GM12892 (cell line): ENCODE results near the gene TPCN1.

ENCODE experiments used
- DNase-seq: peaks from one replicate; pipeline ENCODE4 v3.0.0; 2011; ENCODE audit not compliant: insufficient read length
- FAIRE-seq: peaks from 2 replicates; lab custom pipeline; 2011; peaks lifted over from hg19 to GRCh38; lab: Jason Lieb, UNC
- POLR2A ChIP-seq: IDR thresholded peaks from 2 replicates; pipeline ENCODE4 v1.6.1; 2011; ENCODE audit warnings: low read depth, low read length, control low read depth
- POLR2AphosphoS5 ChIP-seq: IDR thresholded peaks from 2 replicates; pipeline ENCODE4 v1.6.1; 2011; ENCODE audit warnings: low read depth, low read length, control low read depth
- TAF1 ChIP-seq: IDR thresholded peaks from 2 replicates; pipeline ENCODE4 v1.6.1; 2011; ENCODE audit warnings: low read depth, mild to moderate bottlenecking, control low read depth, low read length, borderline replicate concordance

TPCN1 gene

DNA sequence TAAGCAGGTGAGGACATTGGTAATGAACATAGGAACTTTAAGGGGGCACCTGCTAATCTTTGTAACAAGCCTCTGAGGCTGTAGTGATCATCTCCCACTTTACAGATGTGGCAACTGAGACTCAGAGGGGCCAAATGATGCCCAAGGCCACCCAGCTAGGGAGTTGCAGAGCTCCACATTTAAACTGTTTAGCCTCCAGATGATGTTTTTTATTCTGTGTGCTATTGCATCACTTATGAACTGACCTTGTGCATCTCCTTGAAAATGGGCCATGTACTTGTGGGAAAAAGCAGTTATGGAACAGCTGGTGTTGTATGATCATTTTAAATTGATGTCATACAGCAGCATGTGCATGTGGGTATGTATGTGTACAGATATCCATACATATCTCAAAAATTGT is 41.4 kb downstream of the TPCN1 start:
- FAIRE-seq (no peak), DNase-seq (no peak)
- TF ChIP-seq TAF1 (no peak), POLR2AphosphoS5 (no peak), POLR2A (no peak)

DNA sequence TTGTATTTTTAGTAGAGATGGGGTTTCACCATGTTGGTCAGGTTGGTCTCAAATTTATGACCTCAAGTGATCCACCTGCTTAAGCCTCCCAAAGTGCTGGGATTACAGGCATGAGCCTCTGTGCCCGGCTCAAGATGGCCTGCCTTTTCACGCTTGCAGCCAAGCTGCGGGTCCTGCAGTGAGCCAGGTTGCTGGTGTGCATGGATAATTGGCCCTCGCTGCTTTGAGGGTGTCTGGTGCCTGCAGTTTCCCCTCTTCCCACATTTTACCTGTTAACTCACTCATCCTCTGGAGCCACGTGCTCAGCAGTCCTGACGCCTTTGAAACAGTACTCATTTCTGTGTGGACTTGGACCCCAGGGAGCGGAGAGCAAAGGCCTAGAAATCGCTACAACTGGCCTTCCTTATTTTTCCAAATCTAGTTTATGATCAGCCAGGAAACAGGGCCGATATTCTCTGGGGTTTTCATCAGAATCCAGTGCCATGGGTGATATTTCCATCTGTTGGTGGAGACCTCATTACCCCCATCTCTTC is 42.2 kb downstream of the TPCN1 start:
- no peak for DNase-seq

DNA sequence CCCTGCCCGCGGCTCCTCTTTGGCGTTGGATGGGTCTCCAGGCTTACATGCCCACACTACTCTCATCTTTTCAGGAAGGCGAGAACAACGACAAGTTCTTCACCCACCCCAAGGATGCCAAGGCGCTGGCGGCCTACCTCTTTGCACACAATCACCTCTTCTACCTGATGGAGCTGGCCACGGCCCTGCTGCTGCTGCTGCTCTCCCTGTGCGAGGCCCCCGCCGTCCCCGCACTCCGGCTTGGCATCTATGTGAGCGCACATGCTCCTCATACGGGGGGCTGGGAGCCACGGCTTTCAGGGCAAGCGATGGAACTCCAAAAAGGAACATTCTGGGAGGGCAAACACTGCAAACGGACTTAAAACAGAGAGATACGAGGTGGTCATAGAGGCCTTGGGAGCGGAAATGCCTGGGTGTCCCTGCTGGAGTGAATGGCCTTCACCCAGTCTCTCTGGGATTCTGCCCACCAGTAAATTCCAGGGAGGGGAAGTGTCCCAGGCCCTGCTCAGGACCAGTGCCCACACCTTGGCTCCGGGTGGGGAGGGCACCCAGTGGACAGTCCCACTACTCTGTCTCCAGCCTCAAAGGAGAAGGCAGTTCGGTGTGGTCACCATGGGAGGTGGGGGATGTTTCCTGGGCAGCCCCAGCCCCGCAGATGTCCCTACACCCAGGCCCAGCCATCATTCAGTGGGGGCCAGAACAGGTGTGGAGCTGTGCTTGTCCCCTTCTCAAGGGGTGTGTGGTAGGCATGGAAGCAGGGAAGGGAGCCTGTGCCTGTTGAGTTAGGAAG is 45.0 kb downstream of the TPCN1 start:
- no peak for FAIRE-seq
- no peak for DNase-seq
- no peak for TF ChIP-seq POLR2AphosphoS5

More for the DNA sequence above, 42.2 kb downstream of the TPCN1 start:
- no peak for FAIRE-seq
- no peak for TF ChIP-seq POLR2A
- no peak for TF ChIP-seq POLR2AphosphoS5
- TF ChIP-seq TAF1 = no peak

DNA sequence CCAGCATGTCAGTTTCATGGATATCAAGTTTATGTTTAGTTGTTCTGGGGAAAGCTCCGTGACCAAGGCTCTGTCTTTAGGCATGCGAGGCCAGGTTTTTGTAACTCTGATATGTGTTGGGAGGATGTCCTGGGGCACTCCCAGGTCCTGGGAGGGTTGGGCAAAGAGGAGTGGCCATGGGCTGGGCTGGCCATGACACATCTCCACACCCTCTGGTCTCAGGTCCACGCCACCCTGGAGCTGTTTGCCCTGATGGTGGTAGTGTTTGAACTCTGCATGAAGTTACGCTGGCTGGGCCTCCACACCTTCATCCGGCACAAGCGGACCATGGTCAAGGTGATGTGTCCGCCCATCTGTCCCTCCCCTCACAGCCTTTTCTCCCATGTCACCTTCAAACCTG is 46.4 kb downstream of the TPCN1 start:
- DNase-seq = no peak
- no peak for FAIRE-seq
- TF ChIP-seq TAF1 (no peak), POLR2A (no peak), POLR2AphosphoS5 (no peak)

DNA sequence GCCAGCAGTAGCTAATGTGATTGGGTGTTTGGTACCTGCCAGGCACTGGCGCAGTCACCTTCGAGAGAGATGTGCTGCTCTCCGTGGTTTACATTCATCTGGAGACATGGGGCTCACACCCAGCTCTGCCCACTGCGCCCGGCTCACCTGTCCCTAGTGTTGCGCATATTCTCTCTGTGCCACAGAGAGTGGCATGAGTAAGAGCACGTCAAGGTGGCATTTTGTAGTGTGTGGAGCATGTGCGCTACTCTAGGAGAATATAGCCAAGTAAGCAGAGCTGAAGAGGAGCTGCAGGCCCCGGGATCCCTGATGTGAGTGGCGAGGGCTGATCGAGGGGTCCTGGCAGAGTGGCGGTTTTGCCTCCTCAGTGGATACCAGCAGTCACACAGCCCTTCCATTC is 46.9 kb downstream of the TPCN1 start:
- TF ChIP-seq POLR2A (no peak), TAF1 (no peak), POLR2AphosphoS5 (no peak)
- no peak for FAIRE-seq
- no peak for DNase-seq

DNA sequence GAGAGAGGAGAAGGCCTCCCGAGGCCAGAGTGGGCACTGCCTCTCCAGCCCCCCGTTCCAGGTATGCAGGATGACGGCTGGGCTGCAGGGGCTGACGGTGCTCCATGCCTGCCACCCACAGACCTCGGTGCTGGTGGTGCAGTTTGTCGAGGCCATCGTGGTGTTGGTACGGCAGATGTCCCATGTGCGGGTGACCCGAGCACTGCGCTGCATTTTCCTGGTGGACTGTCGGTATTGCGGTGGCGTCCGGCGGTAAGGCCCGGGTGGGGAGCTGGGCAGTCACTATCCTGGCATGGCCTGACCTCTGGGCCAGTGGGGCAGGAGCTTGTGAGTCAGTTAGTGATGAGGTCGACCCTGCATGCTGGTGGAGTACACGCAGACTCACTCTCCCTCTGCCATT is 47.4 kb downstream of the TPCN1 start:
- no peak for FAIRE-seq
- DNase-seq = no peak
- no peak for TF ChIP-seq POLR2AphosphoS5
- TF ChIP-seq POLR2A = no peak
- TF ChIP-seq TAF1 = no peak

DNA sequence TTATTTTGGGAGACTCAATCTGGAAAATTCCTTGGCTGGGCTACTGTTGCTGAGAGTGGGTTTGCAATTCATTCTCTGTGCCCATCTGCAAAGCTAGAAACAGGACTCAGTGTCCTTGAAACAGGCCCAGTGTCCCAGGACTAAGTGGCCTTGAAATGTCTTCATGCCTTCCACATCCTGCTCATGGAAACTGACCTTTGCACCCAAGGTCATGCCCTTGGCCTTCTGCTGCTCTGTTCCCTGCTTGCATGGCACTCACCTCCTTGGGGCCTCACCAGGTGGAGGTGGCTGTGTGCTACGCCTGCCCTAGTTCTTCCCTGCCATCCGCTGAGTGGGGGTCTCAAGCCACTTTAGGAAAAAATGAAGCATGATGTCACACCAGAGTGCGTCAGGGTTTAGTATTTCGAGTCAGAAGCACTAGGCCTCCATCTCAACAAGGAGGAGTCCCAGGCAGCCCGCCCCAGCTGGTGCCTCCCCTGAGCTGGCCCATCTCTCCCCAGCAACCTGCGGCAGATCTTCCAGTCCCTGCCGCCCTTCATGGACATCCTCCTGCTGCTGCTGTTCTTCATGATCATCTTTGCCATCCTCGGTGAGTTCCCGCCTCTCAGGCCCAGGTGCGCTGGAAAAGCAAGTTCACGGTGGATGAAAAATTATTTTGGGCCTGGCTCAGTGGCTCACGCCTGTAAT is 48.1 kb downstream of the TPCN1 start:
- FAIRE-seq = no peak
- TF ChIP-seq POLR2A (no peak), TAF1 (no peak), POLR2AphosphoS5 (no peak)
- DNase-seq = no peak

DNA sequence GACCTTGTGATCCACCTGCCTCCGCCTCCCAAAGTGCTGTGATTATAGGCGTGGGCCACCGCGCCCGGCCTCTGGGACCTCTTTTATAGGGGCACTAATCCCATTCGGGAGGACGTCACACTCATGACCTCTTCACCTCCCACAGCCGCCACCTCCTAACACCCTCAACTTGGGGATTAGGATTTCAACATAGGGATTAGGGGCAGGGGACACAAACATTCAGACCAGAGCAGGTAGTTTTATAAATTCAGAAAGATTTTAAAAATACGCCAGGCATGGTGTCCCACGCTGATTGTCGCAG is 49.4 kb downstream of the TPCN1 start:
- DNase-seq (no peak), FAIRE-seq (no peak)
- TF ChIP-seq TAF1 (no peak), POLR2A (no peak), POLR2AphosphoS5 (no peak)

DNA sequence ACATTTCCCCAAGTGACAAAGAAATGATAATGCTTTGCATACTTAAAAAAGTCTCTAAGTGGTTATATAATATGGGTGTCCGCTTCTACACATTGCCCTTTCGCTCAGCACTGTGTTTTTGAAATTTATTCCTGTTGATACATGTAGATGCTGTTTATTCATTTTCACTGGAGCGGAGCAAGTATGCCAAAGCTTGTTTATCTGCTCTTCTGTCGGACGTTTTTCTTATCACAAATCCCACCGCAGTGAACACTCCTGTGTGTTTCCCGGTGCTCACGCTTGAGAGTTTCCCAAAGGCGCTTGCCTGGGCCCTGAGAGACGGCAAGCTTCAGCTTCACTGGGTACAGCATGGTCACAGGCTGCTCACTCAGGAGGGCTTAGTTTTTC is 50.2 kb downstream of the TPCN1 start:
- DNase-seq (no peak), FAIRE-seq (no peak)
- TF ChIP-seq POLR2A = no peak
- TF ChIP-seq POLR2AphosphoS5 = no peak
- TF ChIP-seq TAF1 = no peak

DNA sequence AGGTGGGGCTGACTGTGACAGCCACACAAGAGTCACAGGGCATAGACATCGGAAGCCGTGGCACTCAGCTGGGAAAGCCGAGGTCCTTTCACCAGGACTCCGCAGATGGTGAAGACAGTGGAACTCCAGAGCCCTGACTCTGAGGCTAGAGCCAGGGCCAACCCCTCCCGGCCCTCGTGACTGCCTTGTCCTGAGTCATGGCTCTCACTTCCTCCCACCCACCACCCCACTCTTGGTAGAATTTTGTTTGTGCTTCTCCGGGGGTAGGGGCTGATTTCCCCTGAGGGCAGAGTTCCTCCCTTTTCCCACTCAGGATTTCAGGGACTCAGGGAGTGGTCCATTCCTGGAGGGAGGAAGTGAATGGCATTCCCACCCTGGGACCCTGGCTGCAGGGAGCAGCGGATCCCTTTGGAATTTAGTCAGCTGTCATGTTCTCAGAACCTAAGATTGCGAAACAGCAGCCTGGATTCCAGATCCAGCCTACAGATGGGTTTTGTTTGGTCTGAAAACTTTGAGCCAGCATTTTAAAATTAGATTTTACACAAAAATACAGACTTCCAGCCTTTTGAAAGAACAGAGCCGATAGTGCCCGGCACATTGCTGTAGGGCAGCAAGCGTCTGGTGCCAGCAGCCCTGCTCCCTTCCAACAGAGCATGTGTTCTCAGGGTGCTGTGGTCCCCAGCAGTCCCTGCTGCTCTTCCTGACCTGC is 50.7 kb downstream of the TPCN1 start:
- FAIRE-seq (no peak), DNase-seq (no peak)
- no peak for TF ChIP-seq POLR2A
- no peak for TF ChIP-seq TAF1
- no peak for TF ChIP-seq POLR2AphosphoS5

DNA sequence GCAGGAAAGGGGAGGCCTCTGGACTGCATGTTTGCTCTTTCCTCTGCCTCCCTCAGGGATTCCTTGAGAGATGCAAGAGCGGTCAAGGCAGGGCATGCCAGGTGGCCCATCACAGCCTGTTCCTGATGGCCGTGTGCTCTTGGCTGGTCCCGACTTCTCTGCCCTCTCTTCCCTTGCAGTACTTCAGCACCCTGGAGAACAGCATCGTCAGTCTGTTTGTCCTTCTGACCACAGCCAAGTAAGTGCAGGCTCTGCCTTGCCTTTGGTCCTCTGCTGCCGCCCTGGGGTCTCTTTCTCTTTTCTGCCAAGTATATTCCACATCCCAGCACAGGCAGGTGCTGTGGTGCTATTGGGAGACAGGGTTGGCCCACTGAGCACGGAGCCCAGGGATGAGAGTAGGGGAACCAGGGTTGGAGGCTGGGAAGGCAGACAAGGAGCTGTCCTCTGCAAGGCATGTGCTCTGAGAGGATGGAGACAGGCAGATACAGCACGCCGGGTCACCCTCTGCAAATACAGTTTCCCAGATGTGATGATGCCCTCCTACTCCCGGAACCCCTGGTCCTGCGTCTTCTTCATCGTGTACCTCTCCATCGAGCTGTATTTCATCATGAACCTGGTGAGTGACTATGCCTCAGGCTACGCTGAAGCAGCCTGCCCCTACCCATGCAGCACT is 51.9 kb downstream of the TPCN1 start:
- no peak for FAIRE-seq
- TF ChIP-seq POLR2AphosphoS5 = no peak
- no peak for TF ChIP-seq TAF1
- no peak for DNase-seq

DNA sequence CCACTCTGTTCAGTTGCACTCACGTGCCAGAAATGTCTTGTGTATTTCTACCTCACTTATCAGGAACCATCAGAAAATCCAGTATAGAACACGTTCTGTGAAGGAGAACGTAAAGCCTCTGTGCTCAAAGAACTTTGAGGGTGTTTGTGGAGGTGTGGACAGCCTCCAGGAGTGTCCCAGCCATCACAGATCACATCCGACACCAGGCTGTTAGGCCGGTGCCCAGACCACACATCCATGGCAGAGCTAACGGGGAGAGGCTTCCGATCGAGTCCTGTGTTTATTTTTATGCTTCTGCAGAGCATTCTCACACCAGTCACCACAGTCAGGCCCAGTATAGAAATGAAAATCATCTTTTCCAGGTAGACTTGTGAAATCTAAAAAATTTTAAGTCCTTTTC is 53.6 kb downstream of the TPCN1 start:
- DNase-seq (no peak), FAIRE-seq (no peak)
- TF ChIP-seq POLR2A (no peak), POLR2AphosphoS5 (no peak), TAF1 (no peak)
